ENCODE data around the gene TRIM64C.
"Not testable (repeated sequence)": the region's sequence is repeated elsewhere in the genome, so short reads cannot be mapped to it uniquely, and the experiment has no call there.

TRIM64C gene

DNA sequence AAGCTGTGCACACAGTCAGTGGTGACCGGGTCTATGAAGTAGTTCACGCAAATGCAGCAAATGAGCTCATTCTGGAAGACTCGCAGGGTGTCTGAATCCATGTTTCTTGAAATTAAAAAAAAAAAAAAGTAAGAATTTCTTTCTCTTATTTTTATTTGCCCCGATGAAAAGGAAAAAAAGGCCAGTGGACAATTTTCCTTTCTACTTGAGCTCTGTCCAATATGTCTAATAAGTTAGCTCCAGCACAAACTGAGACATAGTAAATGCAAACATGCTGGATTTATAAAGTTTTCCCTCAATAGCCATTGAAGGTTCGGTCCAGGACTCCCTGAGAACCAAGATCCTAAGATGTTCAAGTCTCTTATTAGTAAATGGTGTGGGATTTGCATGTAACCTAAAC lies at the start of gene TRIM64C:
Gene TRIM64C (minus strand): TSS at position 101 of the 400 bp plus-strand sequence. CDS start 0 bp downstream, at position 101.
- DNase-seq, result not testable (repeated sequence)

GRCh38 chr11:49102356-49102755 lies 43.4 kb upstream of the TRIM64C start:
- not testable (repeated sequence) for DNase-seq

DNA sequence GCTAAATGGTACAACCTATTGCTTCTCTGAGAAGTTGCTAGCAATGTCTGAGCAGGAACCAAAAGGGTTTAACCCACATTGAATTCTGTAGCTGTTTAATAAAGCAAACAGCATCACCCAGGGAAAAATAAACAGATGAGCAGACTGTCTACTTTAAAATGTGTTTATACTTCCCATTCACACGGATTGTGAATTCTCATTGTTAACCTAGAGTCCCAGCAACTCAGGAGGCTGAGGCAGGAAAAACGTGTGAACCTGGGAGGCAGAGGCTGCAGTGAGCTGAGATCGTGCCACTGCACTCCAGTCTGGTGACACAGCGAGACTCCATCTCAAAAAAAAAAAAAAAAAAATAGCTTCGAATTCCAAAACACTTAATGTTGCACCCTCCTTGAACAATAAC lies 11.0 kb upstream of the TRIM64C start:
- DNase-seq, result not testable (repeated sequence)

GRCh38 chr11:49049821-49050220 lies 9.1 kb downstream of the TRIM64C start:
- DNase-seq, result not testable (repeated sequence)

DNA sequence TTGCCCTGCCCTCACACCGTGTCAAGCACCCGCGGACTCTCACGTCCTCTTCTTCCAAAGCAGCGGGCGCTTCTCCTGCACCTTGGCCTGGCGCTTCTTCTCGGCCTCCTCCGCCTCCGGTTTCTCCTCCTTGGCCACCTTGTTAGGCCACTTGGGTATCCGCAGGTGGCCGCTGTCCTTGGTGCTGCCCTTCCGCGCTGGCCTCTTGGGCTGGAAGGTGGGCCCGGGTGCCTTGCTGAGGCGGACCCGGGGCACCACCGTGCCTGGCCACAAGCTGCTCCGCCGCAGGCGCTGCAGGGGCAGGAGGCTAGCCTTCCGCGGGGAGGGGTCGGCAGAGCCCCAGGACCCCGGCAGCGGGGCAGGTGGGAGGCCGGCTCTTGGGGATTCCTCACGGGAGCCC lies 10.7 kb downstream of the TRIM64C start:
- DNase-seq, result not testable (repeated sequence)

GRCh38 chr11:49028523-49028922 lies 30.4 kb downstream of the TRIM64C start, which contains the start of gene TRIM49B:
TRIM49B (plus strand) TSS chr11:49028823; CDS start chr11:49031600, 2,777 bp downstream.
- not testable (repeated sequence) for DNase-seq
